Measurements from ENCODE around the gene TMEM37.

DNA sequence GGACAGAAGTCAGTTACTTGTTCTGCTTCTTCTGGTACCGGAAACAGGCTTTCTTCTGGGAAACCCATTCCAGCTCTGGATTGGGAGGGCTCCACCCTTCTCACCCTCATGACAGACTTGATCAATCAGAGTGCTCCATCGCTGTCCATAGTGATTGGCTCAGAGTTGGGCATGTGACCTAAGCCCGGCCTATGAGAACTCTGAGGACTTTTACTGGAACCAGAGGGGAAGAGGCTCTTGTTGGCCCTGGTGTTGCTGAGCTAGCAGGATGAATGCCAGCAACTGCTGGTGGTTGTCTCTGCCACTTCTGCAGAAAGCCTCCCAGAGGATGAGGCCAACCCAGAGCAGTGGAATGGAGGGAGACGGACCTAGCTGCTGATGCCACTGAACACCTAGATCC, 33.3 kb downstream of the TMEM37 start:
- TF ChIP-seq, protein P1, sequence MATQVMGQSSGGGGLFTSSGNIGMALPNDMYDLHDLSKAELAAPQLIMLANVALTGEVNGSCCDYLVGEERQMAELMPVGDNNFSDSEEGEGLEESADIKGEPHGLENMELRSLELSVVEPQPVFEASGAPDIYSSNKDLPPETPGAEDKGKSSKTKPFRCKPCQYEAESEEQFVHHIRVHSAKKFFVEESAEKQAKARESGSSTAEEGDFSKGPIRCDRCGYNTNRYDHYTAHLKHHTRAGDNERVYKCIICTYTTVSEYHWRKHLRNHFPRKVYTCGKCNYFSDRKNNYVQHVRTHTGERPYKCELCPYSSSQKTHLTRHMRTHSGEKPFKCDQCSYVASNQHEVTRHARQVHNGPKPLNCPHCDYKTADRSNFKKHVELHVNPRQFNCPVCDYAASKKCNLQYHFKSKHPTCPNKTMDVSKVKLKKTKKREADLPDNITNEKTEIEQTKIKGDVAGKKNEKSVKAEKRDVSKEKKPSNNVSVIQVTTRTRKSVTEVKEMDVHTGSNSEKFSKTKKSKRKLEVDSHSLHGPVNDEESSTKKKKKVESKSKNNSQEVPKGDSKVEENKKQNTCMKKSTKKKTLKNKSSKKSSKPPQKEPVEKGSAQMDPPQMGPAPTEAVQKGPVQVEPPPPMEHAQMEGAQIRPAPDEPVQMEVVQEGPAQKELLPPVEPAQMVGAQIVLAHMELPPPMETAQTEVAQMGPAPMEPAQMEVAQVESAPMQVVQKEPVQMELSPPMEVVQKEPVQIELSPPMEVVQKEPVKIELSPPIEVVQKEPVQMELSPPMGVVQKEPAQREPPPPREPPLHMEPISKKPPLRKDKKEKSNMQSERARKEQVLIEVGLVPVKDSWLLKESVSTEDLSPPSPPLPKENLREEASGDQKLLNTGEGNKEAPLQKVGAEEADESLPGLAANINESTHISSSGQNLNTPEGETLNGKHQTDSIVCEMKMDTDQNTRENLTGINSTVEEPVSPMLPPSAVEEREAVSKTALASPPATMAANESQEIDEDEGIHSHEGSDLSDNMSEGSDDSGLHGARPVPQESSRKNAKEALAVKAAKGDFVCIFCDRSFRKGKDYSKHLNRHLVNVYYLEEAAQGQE (IDR thresholded peaks at IDR 0.05; ENCODE audit: borderline replicate concordance): no peak
- TF ChIP-seq, protein P2, sequence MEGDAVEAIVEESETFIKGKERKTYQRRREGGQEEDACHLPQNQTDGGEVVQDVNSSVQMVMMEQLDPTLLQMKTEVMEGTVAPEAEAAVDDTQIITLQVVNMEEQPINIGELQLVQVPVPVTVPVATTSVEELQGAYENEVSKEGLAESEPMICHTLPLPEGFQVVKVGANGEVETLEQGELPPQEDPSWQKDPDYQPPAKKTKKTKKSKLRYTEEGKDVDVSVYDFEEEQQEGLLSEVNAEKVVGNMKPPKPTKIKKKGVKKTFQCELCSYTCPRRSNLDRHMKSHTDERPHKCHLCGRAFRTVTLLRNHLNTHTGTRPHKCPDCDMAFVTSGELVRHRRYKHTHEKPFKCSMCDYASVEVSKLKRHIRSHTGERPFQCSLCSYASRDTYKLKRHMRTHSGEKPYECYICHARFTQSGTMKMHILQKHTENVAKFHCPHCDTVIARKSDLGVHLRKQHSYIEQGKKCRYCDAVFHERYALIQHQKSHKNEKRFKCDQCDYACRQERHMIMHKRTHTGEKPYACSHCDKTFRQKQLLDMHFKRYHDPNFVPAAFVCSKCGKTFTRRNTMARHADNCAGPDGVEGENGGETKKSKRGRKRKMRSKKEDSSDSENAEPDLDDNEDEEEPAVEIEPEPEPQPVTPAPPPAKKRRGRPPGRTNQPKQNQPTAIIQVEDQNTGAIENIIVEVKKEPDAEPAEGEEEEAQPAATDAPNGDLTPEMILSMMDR (IDR thresholded peaks at IDR 0.05; ENCODE audit: poor library complexity, severe bottlenecking): no peak
- no peak for TF ChIP-seq EP300 (conservative IDR thresholded peaks at IDR 0.05; ENCODE audit: poor library complexity, severe bottlenecking)
- TF ChIP-seq RAD21 (conservative IDR thresholded peaks at IDR 0.05): no peak
- no peak for TF ChIP-seq SMC3 (conservative IDR thresholded peaks at IDR 0.05; ENCODE audit: poor library complexity)
- TF ChIP-seq EZH2 (IDR thresholded peaks at IDR 0.05; ENCODE audit: borderline replicate concordance, insufficient read depth, low read length, poor library complexity, severe bottlenecking): no peak
- TF ChIP-seq POLR2AphosphoS5 (IDR thresholded peaks at IDR 0.05): no peak
- no peak for TF ChIP-seq TAF1 (IDR thresholded peaks at IDR 0.05; ENCODE audit: low read depth)
- no peak for TF ChIP-seq MXI1 (conservative IDR thresholded peaks at IDR 0.05; ENCODE audit: poor library complexity, severe bottlenecking)

All from neural cell (in vitro differentiated cells).